ENCODE data around the gene ARL5B. TPM values are rescaled to one million over a fixed set of nuclear protein-coding genes. Genes with fewer than 3 reads are reported as not detected.

Gene ARL5B
- total RNA-seq, 2 donors from 2014 or later = 7.9 to 9.2 TPM

DNA sequence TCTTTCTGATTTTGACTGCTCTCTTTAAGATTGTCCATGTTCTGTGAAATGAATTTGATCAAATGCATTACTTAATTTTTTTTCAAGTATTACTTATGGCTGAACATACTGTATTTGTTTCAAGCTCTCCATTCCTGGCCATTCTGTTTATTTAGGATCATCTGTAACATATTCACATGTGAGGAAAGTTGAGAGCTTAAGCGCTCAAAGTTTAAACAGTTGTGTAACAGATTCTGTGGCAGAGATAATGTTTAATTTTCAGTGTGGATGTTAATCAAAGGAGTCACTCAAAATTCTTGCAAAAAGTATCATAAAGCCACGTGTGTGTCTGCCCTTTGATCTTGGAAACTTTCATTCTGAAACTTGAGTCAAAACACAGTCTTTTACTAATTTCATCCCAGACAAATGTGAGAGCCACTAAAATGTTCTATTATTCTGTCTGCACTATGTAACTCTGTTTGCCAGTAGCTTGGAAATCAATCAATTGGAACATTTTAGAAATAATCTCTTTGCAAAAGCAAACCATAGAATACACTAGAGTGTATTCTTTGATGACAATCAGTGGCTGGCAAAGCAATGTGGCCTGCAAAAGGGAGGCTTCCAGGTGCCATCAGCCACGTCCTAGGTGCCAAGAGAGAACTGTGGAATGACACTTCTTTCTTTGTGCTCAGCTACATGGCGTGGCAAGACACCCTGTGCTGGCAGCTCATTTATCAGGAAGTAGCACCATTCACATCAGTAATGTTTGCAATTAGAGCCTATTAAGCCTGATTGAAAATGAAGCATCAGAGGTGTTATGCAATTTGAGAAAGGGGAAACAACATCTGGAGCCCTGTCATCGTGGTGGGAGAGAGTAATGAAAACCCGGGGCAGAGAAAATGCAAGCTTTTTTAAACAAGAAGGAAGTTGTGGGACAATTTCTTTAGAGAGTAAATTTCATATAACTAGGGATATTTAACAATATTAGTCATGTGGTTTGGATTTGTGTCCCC is 40.9 kb downstream of the ARL5B start:
- no peak for DNase-seq (ENCODE audit: low spot score)
- H3K27me3 ChIP-seq = no peaks in the 10 kb centered on the region
- TF ChIP-seq, protein P1, sequence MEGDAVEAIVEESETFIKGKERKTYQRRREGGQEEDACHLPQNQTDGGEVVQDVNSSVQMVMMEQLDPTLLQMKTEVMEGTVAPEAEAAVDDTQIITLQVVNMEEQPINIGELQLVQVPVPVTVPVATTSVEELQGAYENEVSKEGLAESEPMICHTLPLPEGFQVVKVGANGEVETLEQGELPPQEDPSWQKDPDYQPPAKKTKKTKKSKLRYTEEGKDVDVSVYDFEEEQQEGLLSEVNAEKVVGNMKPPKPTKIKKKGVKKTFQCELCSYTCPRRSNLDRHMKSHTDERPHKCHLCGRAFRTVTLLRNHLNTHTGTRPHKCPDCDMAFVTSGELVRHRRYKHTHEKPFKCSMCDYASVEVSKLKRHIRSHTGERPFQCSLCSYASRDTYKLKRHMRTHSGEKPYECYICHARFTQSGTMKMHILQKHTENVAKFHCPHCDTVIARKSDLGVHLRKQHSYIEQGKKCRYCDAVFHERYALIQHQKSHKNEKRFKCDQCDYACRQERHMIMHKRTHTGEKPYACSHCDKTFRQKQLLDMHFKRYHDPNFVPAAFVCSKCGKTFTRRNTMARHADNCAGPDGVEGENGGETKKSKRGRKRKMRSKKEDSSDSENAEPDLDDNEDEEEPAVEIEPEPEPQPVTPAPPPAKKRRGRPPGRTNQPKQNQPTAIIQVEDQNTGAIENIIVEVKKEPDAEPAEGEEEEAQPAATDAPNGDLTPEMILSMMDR (IDR thresholded peaks at IDR 0.05) = no peak
- H3K4me3 ChIP-seq = no peak overlapping the region
- H3K36me3 ChIP-seq = no peaks in the 10 kb centered on the region
- H3K27ac ChIP-seq = no peak overlapping the region
- H3K9me3 ChIP-seq = peaks cover 0 to 5% of the 10 kb centered on the region in 2 donors
- H3K4me1 ChIP-seq = no peaks in the 10 kb centered on the region

DNA sequence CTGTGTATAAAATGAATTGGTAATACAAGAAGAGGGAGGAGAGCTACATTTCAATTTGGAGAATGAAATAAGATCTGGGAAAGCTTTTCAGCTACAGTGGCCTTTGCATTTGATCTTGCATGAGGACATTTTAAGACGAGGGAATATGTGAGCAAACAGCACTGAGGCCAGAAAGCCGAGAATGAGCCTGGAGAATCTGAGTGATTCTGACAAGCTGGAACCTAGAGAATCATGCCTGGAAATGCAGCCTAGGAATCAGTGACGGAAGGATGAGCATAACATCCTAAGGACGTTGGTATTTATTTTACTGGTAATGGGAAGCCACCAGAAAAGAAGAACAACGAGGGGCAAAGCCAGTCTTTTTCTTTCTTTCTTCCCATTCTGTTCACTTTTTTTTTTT is 44.3 kb downstream of the ARL5B start:
- TF ChIP-seq, protein P1 (IDR thresholded peaks at IDR 0.05) = no peak
- Histone ChIP-seq H3K36me3 (no peaks in the 10 kb centered on the region), H3K27ac (no peak overlapping the region), H3K9me3 (no peaks in the 10 kb centered on the region), H3K4me3 (no peak overlapping the region), H3K4me1 (no peaks in the 10 kb centered on the region), H3K27me3 (no peaks in the 10 kb centered on the region)
- DNase-seq (ENCODE audit: low spot score) = no peak

DNA sequence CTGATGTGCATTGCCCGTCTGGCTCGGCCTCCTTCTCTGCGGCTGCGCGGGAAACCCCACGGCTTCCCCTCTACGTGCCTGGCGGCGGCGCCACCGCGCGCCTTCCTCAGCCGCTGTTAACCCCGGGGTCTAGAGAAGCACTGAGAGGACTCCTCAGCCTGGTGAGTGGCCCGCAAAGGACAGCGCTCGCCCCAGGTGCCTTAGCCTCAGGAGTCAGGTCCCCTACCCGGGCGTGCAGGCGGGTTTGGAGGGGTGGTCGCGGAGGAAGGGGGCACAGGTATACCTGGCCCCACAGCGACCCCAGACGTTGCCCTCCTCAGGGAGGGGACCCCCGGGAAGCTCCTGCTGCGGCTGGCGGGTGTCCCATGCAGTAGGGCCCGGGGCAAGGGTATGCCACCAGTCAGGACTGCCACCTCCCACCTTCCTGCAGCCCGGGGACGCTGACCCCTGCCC is 51.0 kb downstream of the ARL5B start:
- Histone ChIP-seq H3K4me1 (no peaks in the 10 kb centered on the region), H3K36me3 (no peaks in the 10 kb centered on the region), H3K9me3 (no peaks in the 10 kb centered on the region), H3K27ac (no peak overlapping the region), H3K4me3 (no peak overlapping the region), H3K27me3 (no peaks in the 10 kb centered on the region)
- DNase-seq (ENCODE audit: low spot score) = no peak
- TF ChIP-seq, protein P1 (IDR thresholded peaks at IDR 0.05) = no peak

DNA sequence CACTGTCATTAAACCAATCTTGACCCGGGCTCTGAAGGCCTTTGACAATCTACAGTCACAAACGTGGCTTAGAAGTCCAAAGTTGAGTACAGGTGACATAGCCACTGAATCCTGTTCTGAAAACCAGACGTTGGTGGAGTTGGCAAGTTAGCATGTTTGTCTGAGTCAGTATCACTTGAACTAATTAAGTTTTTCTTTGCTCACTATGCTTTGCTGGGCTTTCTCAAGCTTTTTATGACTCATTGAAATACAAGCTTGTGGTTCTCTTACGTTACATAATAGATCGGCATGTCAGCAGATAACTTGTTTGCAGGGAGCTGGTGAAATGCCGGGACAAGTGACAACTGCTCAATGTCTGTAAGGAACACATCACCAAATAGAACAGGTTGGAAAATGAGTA is 53.8 kb downstream of the ARL5B start:
- no peaks in the 10 kb centered on the region for H3K9me3 ChIP-seq
- TF ChIP-seq, protein P1 (IDR thresholded peaks at IDR 0.05) = no peak
- no peaks in the 10 kb centered on the region for H3K27me3 ChIP-seq
- no peak for DNase-seq (ENCODE audit: low spot score)
- H3K36me3 ChIP-seq = no peaks in the 10 kb centered on the region
- H3K4me3 ChIP-seq = no peak overlapping the region
- no peak overlapping the region for H3K27ac ChIP-seq
- no peaks in the 10 kb centered on the region for H3K4me1 ChIP-seq

DNA sequence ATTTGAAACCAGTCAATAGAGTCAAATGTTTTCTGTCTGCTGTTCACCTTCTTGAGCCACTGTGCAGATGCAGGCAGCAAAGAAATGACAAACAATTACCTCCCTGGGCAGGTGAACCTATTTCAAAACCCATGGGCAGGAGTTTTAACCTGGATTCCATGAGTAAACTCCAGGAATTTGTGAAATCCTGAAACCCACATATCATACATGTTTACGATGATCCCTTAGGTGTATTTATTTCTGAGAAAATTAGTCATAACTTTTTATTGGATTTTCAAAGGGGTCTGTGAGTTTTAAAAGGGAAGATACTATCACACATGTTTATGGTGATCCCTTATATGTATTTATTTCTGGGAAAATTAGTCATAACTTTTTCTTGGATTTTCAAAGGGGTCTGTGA is 59.8 kb downstream of the ARL5B start:
- H3K27me3 ChIP-seq = no peaks in the 10 kb centered on the region
- no peak overlapping the region for H3K4me3 ChIP-seq
- TF ChIP-seq, protein P1 (IDR thresholded peaks at IDR 0.05) = no peak
- no peaks in the 10 kb centered on the region for H3K36me3 ChIP-seq
- no peak for DNase-seq (ENCODE audit: low spot score)
- H3K27ac ChIP-seq = no peak overlapping the region
- no peaks in the 10 kb centered on the region for H3K9me3 ChIP-seq
- H3K4me1 ChIP-seq = no peaks in the 10 kb centered on the region

All from right atrium auricular region (tissue), 2 donors.